ENCODE data around the gene TMCO4.

DNA sequence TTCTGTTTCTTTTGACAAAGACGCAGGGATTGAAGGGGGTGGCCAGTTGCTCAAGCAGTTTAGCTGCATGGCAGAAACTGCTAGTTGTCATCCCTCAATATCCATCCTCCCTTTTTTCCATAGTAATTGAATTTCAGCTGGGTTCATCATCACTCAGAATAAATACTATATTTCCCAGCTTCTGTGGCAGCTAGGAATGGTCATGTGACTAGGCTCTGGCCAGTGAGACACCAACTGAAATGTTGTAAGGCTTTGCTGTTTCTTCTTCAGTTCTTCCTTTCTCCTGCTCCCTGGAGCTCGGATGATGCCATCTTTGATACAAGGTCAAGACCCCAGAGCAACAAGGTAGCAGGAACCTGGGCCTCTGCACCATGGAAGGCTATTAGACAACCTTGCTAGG lies 61.0 kb downstream of the TMCO4 start:
- TF ChIP-seq POLR2A (IDR thresholded peaks at IDR 0.05; ENCODE audit: low read length) = no peak
- TF ChIP-seq GATA1 (IDR thresholded peaks at IDR 0.05; ENCODE audit: low read depth, low read length) = no peak

All from erythroblast (primary cell).